Panc1 (cell line): ENCODE measurements around the gene CYSTM1. TPM values are rescaled to one million over a fixed set of nuclear protein-coding genes. Genes with fewer than 3 reads are reported as not detected.

ENCODE experiments used
- ATAC-seq: fragments of 200-7000 bp; cut with Tn5 transposase; 2 replicates; pipeline ENCODE4 v1.9.1; 2020; ENCODE audit warnings: mild to moderate bottlenecking, moderate library complexity
- BruUV-seq: library from RNA; stranded (reverse); fragments of 400-500 nt; replicated peaks from 2 replicates; lab custom pipeline; 2021; lab: Mats Ljungman, UMichigan
- CTCF ChIA-PET: fragments of 300-600 bp; sonication (Branson Sonifier 250); formaldehyde crosslinking; loops from one replicate; lab custom pipeline; 2022; ENCODE audit warnings: antibody characterized with exemption; lab: Charles Lee
- POLR2A ChIA-PET: fragments of 300-600 bp; sonication (Branson Sonifier 250); formaldehyde crosslinking; loops from one replicate; lab custom pipeline; 2022; ENCODE audit warnings: antibody characterized with exemption; lab: Charles Lee
- DNase-seq: peaks from one replicate; pipeline ENCODE4 v3.0.0-alpha.2; 2010; ENCODE audit warnings: low read depth, low spot score
- H3K27ac ChIP-seq: 2 replicates; pipeline ENCODE4 v1.5.1; 2011; ENCODE audit warnings: mild to moderate bottlenecking, low read length, inconsistent platforms
- H3K27me3 ChIP-seq: fragments of 200-500 bp; sonication (Bioruptor generic); 2 replicates; pipeline ENCODE4 v1.6.0; 2014; ENCODE audit warnings: low read length, inconsistent platforms; ENCODE audit not compliant: control insufficient read depth, insufficient read depth
- H3K36me3 ChIP-seq: fragments of 200-500 bp; sonication (Bioruptor generic); 2 replicates; pipeline ENCODE4 v1.5.1; 2014; ENCODE audit warnings: inconsistent platforms, mild to moderate bottlenecking, low read length, moderate library complexity; ENCODE audit not compliant: control insufficient read depth, insufficient read depth
- H3K4me1 ChIP-seq: 2 replicates; pipeline ENCODE4 v1.5.1; 2011; ENCODE audit warnings: inconsistent platforms, mild to moderate bottlenecking, low read length, moderate library complexity; ENCODE audit not compliant: control insufficient read depth, insufficient read depth
- H3K4me3 ChIP-seq, 2 experiments: 2 replicates each; pipeline ENCODE4 v1.5.1; 2011 to 2012; ENCODE audit warnings: low read depth in 2 of 2, low read length in 2 of 2, mild to moderate bottlenecking in 2 of 2, inconsistent platforms in 1 of 2, moderate library complexity in 1 of 2
- H3K9me3 ChIP-seq: fragments of 200-500 bp; sonication (Bioruptor generic); 2 replicates; pipeline ENCODE4 v1.5.1; 2014; ENCODE audit warnings: low read depth, mild to moderate bottlenecking, inconsistent platforms, low read length, moderate library complexity; ENCODE audit not compliant: control insufficient read depth, insufficient read depth
- CTCF ChIP-seq: fragments of 450-650 bp; IDR thresholded peaks from 2 replicates; pipeline ENCODE4 v1.5.1; 2017; ENCODE audit warnings: mild to moderate bottlenecking
- POLR2AphosphoS5 ChIP-seq: IDR thresholded peaks from 2 replicates; pipeline ENCODE4 v1.6.1; 2012; ENCODE audit warnings: mild to moderate bottlenecking, low read depth, low read length, moderate library complexity
- REST ChIP-seq, 2 experiments: IDR thresholded peaks; 2 replicates each; pipeline ENCODE4 v1.6.1; 2011 to 2012; ENCODE audit warnings: low read depth in 2 of 2, control low read depth in 1 of 2, low read length in 1 of 2, mild to moderate bottlenecking in 1 of 2, moderate library complexity in 1 of 2; ENCODE audit not compliant: insufficient read depth in 1 of 2
- SIN3A ChIP-seq: IDR thresholded peaks from 2 replicates; pipeline ENCODE4 v1.6.1; 2012; ENCODE audit warnings: low read depth, mild to moderate bottlenecking, low read length, moderate library complexity, borderline replicate concordance; ENCODE audit not compliant: insufficient read depth
- TCF7L2 ChIP-seq: IDR thresholded peaks from 2 replicates; pipeline ENCODE4 v1.6.1; 2011; ENCODE audit warnings: mild to moderate bottlenecking, low read depth, low read length, inconsistent platforms
- in situ Hi-C: cut with HindIII; loops from 2 replicates; pipeline ENCODE4 v1.10.0; 2016; ENCODE audit warnings: low sequenced_read_pairs, low pct_unique_long_range_greater_than_20kb
- intact Hi-C: fragments of 100-400 bp; cut with micrococcal nuclease; formaldehyde crosslinking; loops from one replicate; pipeline ENCODE4 v1.10.0; 2022; ENCODE audit not compliant: unreplicated experiment
- total RNA-seq: library from RNA; stranded (reverse); gene quantifications from one replicate; pipeline ENCODE4 v1.2.1, GENCODE V29; 2021; ENCODE audit not compliant: unreplicated experiment

CYSTM1 gene
- total RNA-seq, 1 experiment from 2014 or later: 126 TPM

GRCh38 chr5:140262221-140262620 is 87.2 kb downstream of the CYSTM1 start:
- POLR2A ChIA-PET: interaction anchor here (0.5 kb wide), 1 partner anchor 68 kb away, joined by 11 read pairs; no protein-coding TSS in a partner anchor

GRCh38 chr5:140262839-140263238 is 87.9 kb downstream of the CYSTM1 start:
- Histone ChIP-seq H3K9me3 (no peaks in the 10 kb centered on the region), H3K4me1 (peaks cover 20% of the 10 kb centered on the region), H3K27ac (no peak overlapping the region), H3K36me3 (no peaks in the 10 kb centered on the region), H3K4me3 (no peak overlapping the region), H3K27me3 (no peaks in the 10 kb centered on the region)
- TF ChIP-seq SIN3A (no peak), TCF7L2 (no peak), REST (IDR thresholded peaks at IDR 0.05; ENCODE audit: insufficient read depth in 1 of 2, low read depth in 2 of 2, low read length in 1 of 2) (no peak), POLR2AphosphoS5 (no peak), CTCF (no peak)
- intact Hi-C loops: no loop called here
- DNase-seq (no peak), ATAC-seq (no peak)
- POLR2A ChIA-PET: no interaction called here
- no TSS peak for BruUV-seq
- in situ Hi-C loops: no loop called here
- CTCF ChIA-PET: interaction anchor here (0.6 to 0.9 kb wide), 2 partner anchors 11 to 83 kb away, joined by 4 to 6 read pairs; partner anchors contain the start of gene HBEGF

More at GRCh38 chr5:140262221-140262620, 87.2 kb downstream of the CYSTM1 start:
- Histone ChIP-seq H3K27ac (peak overlapping the region; percentile 26; the same call in 1 of the 2 replicates), H3K36me3 (no peaks in the 10 kb centered on the region), H3K4me1 (peaks cover 20% of the 10 kb centered on the region), H3K9me3 (no peaks in the 10 kb centered on the region), H3K4me3 (no peak overlapping the region), H3K27me3 (no peaks in the 10 kb centered on the region)
- no peak for TF ChIP-seq REST (IDR thresholded peaks at IDR 0.05; ENCODE audit: insufficient read depth in 1 of 2, low read depth in 2 of 2, low read length in 1 of 2)
- TF ChIP-seq SIN3A: no peak
- no peak for TF ChIP-seq POLR2AphosphoS5
- no peak for TF ChIP-seq TCF7L2
- no peak for TF ChIP-seq CTCF
- in situ Hi-C loops: no loop called here
- ATAC-seq (no peak), DNase-seq (no peak)
- CTCF ChIA-PET: interaction anchor here (0.6 to 1.5 kb wide), 5 partner anchors 10 to 90 kb away, joined by 4 to 9 read pairs (median 6); partner anchors contain the start of gene HBEGF
- intact Hi-C loops: no loop called here
- BruUV-seq: no TSS peak
